Progenitor cell of endocrine pancreas (in vitro differentiated cells): Measurements from ENCODE around the gene CGRRF1. TPM values are rescaled to one million over a fixed set of nuclear protein-coding genes. Genes with fewer than 3 reads are reported as not detected.

Experiments
- DNase-seq: peaks from one replicate; pipeline ENCODE4 v3.0.0; 2021; ENCODE audit warnings: low spot score; ENCODE audit not compliant: unreplicated experiment
- H3K27ac Mint-ChIP-seq: 2 replicates; pipeline ENCODE4 v1.8.0; 2021; ENCODE audit warnings: mild to moderate bottlenecking, moderate library complexity, mixed read lengths
- H3K27me3 Mint-ChIP-seq: 2 replicates; pipeline ENCODE4 v1.8.0; 2021; ENCODE audit warnings: mixed read lengths
- H3K36me3 Mint-ChIP-seq: 2 replicates; pipeline ENCODE4 v1.8.0; 2022; ENCODE audit warnings: mixed read lengths; ENCODE audit not compliant: insufficient read depth
- H3K4me1 Mint-ChIP-seq: 2 replicates; pipeline ENCODE4 v1.8.0; 2021; ENCODE audit warnings: low read depth, mixed read lengths
- H3K4me3 Mint-ChIP-seq: 2 replicates; pipeline ENCODE4 v1.8.0; 2021; ENCODE audit warnings: low read depth, mild to moderate bottlenecking, moderate library complexity, mixed read lengths
- H3K9me3 Mint-ChIP-seq: 2 replicates; pipeline ENCODE4 v1.8.0; 2021; ENCODE audit warnings: low read depth, mixed read lengths
- total RNA-seq: library from RNA; stranded (reverse); gene quantifications from 2 replicates; pipeline ENCODE4 v1.2.1, GENCODE V29; 2021
- TF ChIP-seq, protein P1 (sequence below): fragments of 200-600 bp; sonication (generic); IDR thresholded peaks from one replicate; pipeline ENCODE4 v1.5.0; 2021; ENCODE audit warnings: antibody characterized with exemption, mild to moderate bottlenecking; ENCODE audit not compliant: unreplicated experiment

CGRRF1 gene
- total RNA-seq, 1 donor from 2014 or later: 19.3 TPM

DNA sequence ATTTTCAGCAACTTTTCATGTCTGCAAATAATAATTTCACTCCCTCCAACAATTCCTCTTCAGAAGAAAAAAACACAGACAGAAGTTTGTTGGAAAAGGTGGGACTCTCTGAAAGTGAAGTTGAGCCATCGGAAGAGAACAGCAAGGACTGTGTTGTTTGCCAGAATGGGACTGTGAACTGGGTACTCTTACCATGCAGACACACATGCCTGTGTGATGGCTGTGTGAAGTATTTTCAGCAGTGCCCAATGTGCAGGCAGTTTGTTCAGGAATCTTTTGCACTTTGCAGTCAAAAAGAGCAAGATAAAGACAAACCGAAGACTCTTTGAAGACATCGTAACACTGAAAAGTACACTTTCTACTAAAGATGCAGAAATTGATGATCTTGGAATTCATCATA, 28.3 kb downstream of the CGRRF1 start:
- H3K9me3 Mint-ChIP-seq: peaks cover 10% of the 10 kb centered on the region
- TF ChIP-seq, protein P1, sequence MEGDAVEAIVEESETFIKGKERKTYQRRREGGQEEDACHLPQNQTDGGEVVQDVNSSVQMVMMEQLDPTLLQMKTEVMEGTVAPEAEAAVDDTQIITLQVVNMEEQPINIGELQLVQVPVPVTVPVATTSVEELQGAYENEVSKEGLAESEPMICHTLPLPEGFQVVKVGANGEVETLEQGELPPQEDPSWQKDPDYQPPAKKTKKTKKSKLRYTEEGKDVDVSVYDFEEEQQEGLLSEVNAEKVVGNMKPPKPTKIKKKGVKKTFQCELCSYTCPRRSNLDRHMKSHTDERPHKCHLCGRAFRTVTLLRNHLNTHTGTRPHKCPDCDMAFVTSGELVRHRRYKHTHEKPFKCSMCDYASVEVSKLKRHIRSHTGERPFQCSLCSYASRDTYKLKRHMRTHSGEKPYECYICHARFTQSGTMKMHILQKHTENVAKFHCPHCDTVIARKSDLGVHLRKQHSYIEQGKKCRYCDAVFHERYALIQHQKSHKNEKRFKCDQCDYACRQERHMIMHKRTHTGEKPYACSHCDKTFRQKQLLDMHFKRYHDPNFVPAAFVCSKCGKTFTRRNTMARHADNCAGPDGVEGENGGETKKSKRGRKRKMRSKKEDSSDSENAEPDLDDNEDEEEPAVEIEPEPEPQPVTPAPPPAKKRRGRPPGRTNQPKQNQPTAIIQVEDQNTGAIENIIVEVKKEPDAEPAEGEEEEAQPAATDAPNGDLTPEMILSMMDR: no peak
- peaks cover 24% of the 10 kb centered on the region for H3K36me3 Mint-ChIP-seq
- peaks cover 2% of the 10 kb centered on the region for H3K4me1 Mint-ChIP-seq
- H3K27me3 Mint-ChIP-seq: no peaks in the 10 kb centered on the region
- H3K4me3 Mint-ChIP-seq: no peak overlapping the region
- no peak overlapping the region for H3K27ac Mint-ChIP-seq
- DNase-seq: no peak

- Mint-ChIP-seq H3K4me3 (no peak overlapping the region), H3K4me1 (no peaks in the 10 kb centered on the region), H3K9me3 (peaks cover 7% of the 10 kb centered on the region), H3K27me3 (no peaks in the 10 kb centered on the region), H3K36me3 (peaks cover 3% of the 10 kb centered on the region), H3K27ac (no peak overlapping the region)
- TF ChIP-seq, protein P1: no peak
- no peak for DNase-seq
Measured at GRCh38 chr14:54547583-54547982, 37.9 kb downstream of the CGRRF1 start.

DNA sequence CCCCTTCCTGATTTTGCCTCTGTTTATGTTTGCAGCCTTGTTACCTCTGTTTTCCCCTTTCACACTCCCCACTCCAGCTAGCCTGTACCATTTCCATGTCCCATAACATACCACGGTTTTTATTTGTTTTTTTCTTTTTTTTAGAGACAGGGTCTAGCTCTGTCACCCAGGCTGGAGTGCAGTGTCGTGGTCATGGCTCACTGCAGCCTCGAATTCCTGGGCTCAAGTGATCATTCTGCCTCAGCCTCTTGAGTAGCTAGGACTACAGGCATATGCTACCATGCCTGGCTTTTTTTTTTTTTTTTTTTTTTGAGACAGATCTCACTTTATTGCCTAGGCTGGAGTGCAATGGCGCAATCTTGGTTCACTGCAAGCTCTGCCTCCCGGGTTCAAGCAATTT, 38.8 kb downstream of the CGRRF1 start:
- no peaks in the 10 kb centered on the region for H3K36me3 Mint-ChIP-seq
- no peak for DNase-seq
- no peaks in the 10 kb centered on the region for H3K4me1 Mint-ChIP-seq
- H3K27me3 Mint-ChIP-seq: no peaks in the 10 kb centered on the region
- no peak overlapping the region for H3K4me3 Mint-ChIP-seq
- TF ChIP-seq, protein P1: no peak
- no peaks in the 10 kb centered on the region for H3K9me3 Mint-ChIP-seq
- H3K27ac Mint-ChIP-seq: no peak overlapping the region

GRCh38 chr14:54549862-54550261, 40.2 kb downstream of the CGRRF1 start:
- Mint-ChIP-seq H3K4me1 (no peaks in the 10 kb centered on the region), H3K9me3 (no peaks in the 10 kb centered on the region), H3K27ac (no peak overlapping the region), H3K36me3 (no peaks in the 10 kb centered on the region), H3K4me3 (no peak overlapping the region), H3K27me3 (no peaks in the 10 kb centered on the region)
- TF ChIP-seq, protein P1: no peak
- no peak for DNase-seq

- DNase-seq: no peak
- H3K27ac Mint-ChIP-seq: no peak overlapping the region
- H3K4me3 Mint-ChIP-seq: no peak overlapping the region
- H3K4me1 Mint-ChIP-seq: no peaks in the 10 kb centered on the region
- no peaks in the 10 kb centered on the region for H3K36me3 Mint-ChIP-seq
- TF ChIP-seq, protein P1: no peak
- no peaks in the 10 kb centered on the region for H3K27me3 Mint-ChIP-seq
- no peaks in the 10 kb centered on the region for H3K9me3 Mint-ChIP-seq
Measured at GRCh38 chr14:54550514-54550913, 40.8 kb downstream of the CGRRF1 start.
